Hepatocyte (in vitro differentiated cells): ENCODE measurements around the gene PLEKHA7. TPM values are rescaled to one million over a fixed set of nuclear protein-coding genes. Genes with fewer than 3 reads are reported as not detected.

Experiments
- DNase-seq: peaks from one replicate; pipeline ENCODE4 v3.0.0-alpha.2; 2016; ENCODE audit warnings: low spot score
- H2AFZ ChIP-seq: fragments of 200-600 bp; sonication (generic); 2 replicates; pipeline ENCODE4 v1.6.0; 2016; ENCODE audit warnings: antibody characterized with exemption, mild to moderate bottlenecking
- H3K27ac ChIP-seq: fragments of 200-600 bp; sonication (generic); 2 replicates; pipeline ENCODE4 v1.5.1; 2016; ENCODE audit warnings: mild to moderate bottlenecking
- H3K27me3 ChIP-seq: fragments of 200-600 bp; sonication (generic); 2 replicates; pipeline ENCODE4 v1.6.1; 2016
- H3K36me3 ChIP-seq: fragments of 200-600 bp; sonication (generic); replicated peaks from 2 replicates; pipeline ENCODE4 v1.5.1; 2016; ENCODE audit warnings: low read depth; ENCODE audit not compliant: insufficient read depth
- H3K4me1 ChIP-seq: fragments of 200-600 bp; sonication (generic); 2 replicates; pipeline ENCODE4 v1.5.1; 2016; ENCODE audit warnings: mild to moderate bottlenecking, moderate library complexity; ENCODE audit not compliant: insufficient read depth
- H3K4me2 ChIP-seq: fragments of 200-600 bp; sonication (generic); 2 replicates; pipeline ENCODE4 v1.6.0; 2016
- H3K4me3 ChIP-seq: fragments of 200-600 bp; sonication (generic); 2 replicates; pipeline ENCODE4 v1.5.1; 2016; ENCODE audit warnings: mild to moderate bottlenecking
- H3K79me2 ChIP-seq: fragments of 200-600 bp; sonication (generic); 2 replicates; pipeline ENCODE4 v1.6.0; 2017; ENCODE audit warnings: mild to moderate bottlenecking
- H3K9me2 ChIP-seq: fragments of 200-600 bp; sonication (generic); replicated peaks from 2 replicates; pipeline ENCODE4 v1.6.0; 2017; ENCODE audit warnings: mild to moderate bottlenecking; ENCODE audit not compliant: insufficient read depth
- H3K9me3 ChIP-seq: fragments of 200-600 bp; sonication (generic); 2 replicates; pipeline ENCODE4 v1.5.1; 2016; ENCODE audit warnings: low read depth, mild to moderate bottlenecking
- H4K20me1 ChIP-seq: fragments of 200-600 bp; sonication (generic); 2 replicates; pipeline ENCODE4 v1.6.0; 2016; ENCODE audit warnings: mild to moderate bottlenecking; ENCODE audit not compliant: insufficient read depth, poor library complexity, severe bottlenecking
- EZH2 ChIP-seq: fragments of 200-600 bp; sonication (generic); IDR thresholded peaks from 2 replicates; pipeline ENCODE4 v1.6.1; 2016; ENCODE audit warnings: antibody characterized with exemption, mild to moderate bottlenecking, borderline replicate concordance
- EZH2phosphoT487 ChIP-seq: fragments of 200-600 bp; sonication (generic); IDR thresholded peaks from one replicate; pipeline ENCODE4 v1.6.1; 2018; ENCODE audit warnings: antibody characterized with exemption, mild to moderate bottlenecking, low read depth, moderate library complexity; ENCODE audit not compliant: unreplicated experiment, severe bottlenecking
- WGBS: methylation state at CpG from one replicate; pipeline ENCODE4 v1.1.6; 2016; ENCODE audit warnings: low lambda C conversion rate; ENCODE audit errors: missing lambda C conversion rate; 5-methylcytosine and 5-hydroxymethylcytosine counted together
- polyA plus RNA-seq: library from polyadenylated mRNA; unstranded; fragments of >200 nt; fragmentation: Nextera tagmentation; extraction: Ambion mirVana; gene quantifications from 2 replicates; pipeline ENCODE4 v1.2.1, GENCODE V29; 2016
- total RNA-seq: library from RNA; depleted of rRNA; stranded (reverse); fragments of >200 nt; gene quantifications from 2 replicates; pipeline ENCODE4 v1.2.3, GENCODE V29; 2014
- TF ChIP-seq, protein P1 (sequence below): fragments of 200-600 bp; sonication (generic); IDR thresholded peaks from 2 replicates; pipeline ENCODE4 v1.5.1; 2016; ENCODE audit warnings: antibody characterized with exemption, mild to moderate bottlenecking; ENCODE audit not compliant: poor library complexity

The PLEKHA7 gene
- total and polyA plus RNA-seq, 2 experiments from 2014 or later: 16.7 to 35.6 TPM

GRCh38 chr11:16854979-16855378 is 159.2 kb downstream of the PLEKHA7 start:
- no peak overlapping the region for H3K4me3 ChIP-seq
- TF ChIP-seq, protein P1, sequence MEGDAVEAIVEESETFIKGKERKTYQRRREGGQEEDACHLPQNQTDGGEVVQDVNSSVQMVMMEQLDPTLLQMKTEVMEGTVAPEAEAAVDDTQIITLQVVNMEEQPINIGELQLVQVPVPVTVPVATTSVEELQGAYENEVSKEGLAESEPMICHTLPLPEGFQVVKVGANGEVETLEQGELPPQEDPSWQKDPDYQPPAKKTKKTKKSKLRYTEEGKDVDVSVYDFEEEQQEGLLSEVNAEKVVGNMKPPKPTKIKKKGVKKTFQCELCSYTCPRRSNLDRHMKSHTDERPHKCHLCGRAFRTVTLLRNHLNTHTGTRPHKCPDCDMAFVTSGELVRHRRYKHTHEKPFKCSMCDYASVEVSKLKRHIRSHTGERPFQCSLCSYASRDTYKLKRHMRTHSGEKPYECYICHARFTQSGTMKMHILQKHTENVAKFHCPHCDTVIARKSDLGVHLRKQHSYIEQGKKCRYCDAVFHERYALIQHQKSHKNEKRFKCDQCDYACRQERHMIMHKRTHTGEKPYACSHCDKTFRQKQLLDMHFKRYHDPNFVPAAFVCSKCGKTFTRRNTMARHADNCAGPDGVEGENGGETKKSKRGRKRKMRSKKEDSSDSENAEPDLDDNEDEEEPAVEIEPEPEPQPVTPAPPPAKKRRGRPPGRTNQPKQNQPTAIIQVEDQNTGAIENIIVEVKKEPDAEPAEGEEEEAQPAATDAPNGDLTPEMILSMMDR: no peak
- no peak for TF ChIP-seq EZH2
- TF ChIP-seq EZH2phosphoT487: no peak
- 93% methylated on average over 4 of the region's 4 CpGs for WGBS
- H3K4me1 ChIP-seq: no peaks in the 10 kb centered on the region
- H3K36me3 ChIP-seq: no peaks in the 10 kb centered on the region
- H3K79me2 ChIP-seq: peaks cover 10% of the 10 kb centered on the region
- H4K20me1 ChIP-seq: no peaks in the 10 kb centered on the region
- H3K4me2 ChIP-seq: no peak overlapping the region
- H3K9me3 ChIP-seq: no peaks in the 10 kb centered on the region
- no peaks in the 10 kb centered on the region for H3K27me3 ChIP-seq
- no peak overlapping the region for H2AFZ ChIP-seq
- no peaks in the 10 kb centered on the region for H3K9me2 ChIP-seq
- DNase-seq: no peak
- H3K27ac ChIP-seq: no peak overlapping the region

DNA sequence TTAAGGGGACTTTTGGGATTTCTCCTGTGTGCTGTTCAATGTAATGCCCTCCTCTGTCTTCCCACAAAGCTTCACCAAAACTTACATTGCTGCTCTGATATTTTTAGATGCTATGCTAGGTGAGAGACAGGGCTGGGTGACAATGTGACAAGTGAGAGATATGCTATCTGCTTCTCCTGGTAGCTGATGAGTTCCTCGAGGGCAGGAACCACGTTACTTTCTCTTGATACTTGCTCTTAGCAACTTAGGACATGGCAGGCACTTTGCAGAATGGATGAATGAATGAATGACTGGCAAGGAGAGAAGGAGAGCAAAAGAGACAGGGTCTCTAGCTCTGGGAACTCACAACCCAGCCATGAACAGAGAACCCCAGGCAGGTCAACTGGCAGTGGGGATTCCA is 160.4 kb downstream of the PLEKHA7 start:
- Histone ChIP-seq H3K4me1 (no peaks in the 10 kb centered on the region), H3K9me3 (no peaks in the 10 kb centered on the region), H3K27me3 (no peaks in the 10 kb centered on the region), H3K4me3 (no peak overlapping the region), H4K20me1 (no peaks in the 10 kb centered on the region), H3K27ac (no peak overlapping the region), H3K9me2 (no peaks in the 10 kb centered on the region), H3K4me2 (no peak overlapping the region), H2AFZ (no peak overlapping the region), H3K36me3 (no peaks in the 10 kb centered on the region), H3K79me2 (peaks cover 6% of the 10 kb centered on the region)
- 73% methylated on average over 2 of the region's 2 CpGs for WGBS
- TF ChIP-seq EZH2phosphoT487: no peak
- TF ChIP-seq, protein P1: no peak
- TF ChIP-seq EZH2: no peak
- DNase-seq: no peak

DNA sequence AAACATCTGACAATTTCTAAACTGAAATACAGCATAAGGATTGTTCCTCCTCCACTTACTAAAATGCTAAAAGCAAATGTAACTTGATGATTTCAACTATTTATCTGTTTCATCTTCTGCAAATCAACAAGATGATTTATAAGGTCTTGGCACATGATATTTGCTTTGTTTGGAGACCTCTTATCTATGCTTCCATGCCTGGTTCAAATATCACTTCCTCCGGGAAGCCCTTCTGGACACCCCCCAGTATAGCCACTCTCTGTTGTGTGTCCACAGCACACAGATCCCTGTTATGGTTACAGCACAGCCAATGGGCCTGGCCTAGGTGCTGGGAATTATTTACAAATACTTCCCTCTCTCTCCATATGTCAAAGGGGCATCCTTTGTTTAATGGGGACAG is 160.9 kb downstream of the PLEKHA7 start:
- H3K79me2 ChIP-seq: peaks cover 3% of the 10 kb centered on the region
- no peak for TF ChIP-seq EZH2phosphoT487
- no peak for TF ChIP-seq EZH2
- TF ChIP-seq, protein P1: no peak
- no peaks in the 10 kb centered on the region for H3K27me3 ChIP-seq
- no peaks in the 10 kb centered on the region for H3K36me3 ChIP-seq
- H3K9me3 ChIP-seq: no peaks in the 10 kb centered on the region
- H2AFZ ChIP-seq: no peak overlapping the region
- no peaks in the 10 kb centered on the region for H3K9me2 ChIP-seq
- no peak overlapping the region for H3K27ac ChIP-seq
- H3K4me1 ChIP-seq: no peaks in the 10 kb centered on the region
- DNase-seq: no peak
- no peak overlapping the region for H3K4me2 ChIP-seq
- no peaks in the 10 kb centered on the region for H4K20me1 ChIP-seq
- H3K4me3 ChIP-seq: no peak overlapping the region
- WGBS: 31% methylated on average over 1 of the region's 1 CpG

DNA sequence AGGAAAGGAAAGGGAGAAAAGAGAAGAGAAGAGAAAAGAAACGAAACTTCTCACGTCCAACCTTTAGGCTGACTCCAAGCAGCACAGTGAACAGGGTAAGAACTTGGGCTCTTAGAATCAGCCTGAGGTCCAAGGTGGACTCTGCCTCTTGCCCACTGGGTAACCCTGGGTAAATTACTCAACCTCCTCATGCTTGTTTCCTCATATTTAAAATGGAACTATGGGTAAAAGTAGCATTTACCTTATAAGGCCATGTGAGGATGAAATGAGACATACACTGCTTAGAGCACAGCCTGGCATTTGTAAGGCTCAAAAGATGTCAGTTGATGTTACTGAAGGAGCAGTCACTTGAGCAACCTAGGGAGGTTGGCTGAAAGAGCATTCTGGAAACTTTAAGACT is 167.9 kb downstream of the PLEKHA7 start:
- Histone ChIP-seq H3K36me3 (no peaks in the 10 kb centered on the region), H2AFZ (no peak overlapping the region), H3K27ac (no peak overlapping the region), H3K4me3 (no peak overlapping the region), H4K20me1 (no peaks in the 10 kb centered on the region), H3K27me3 (no peaks in the 10 kb centered on the region), H3K9me3 (no peaks in the 10 kb centered on the region), H3K9me2 (no peaks in the 10 kb centered on the region), H3K4me2 (no peak overlapping the region), H3K79me2 (no peaks in the 10 kb centered on the region), H3K4me1 (no peaks in the 10 kb centered on the region)
- 96% methylated on average over 2 of the region's 2 CpGs for WGBS
- DNase-seq: peak; percentile 13
- TF ChIP-seq EZH2 (no peak), EZH2phosphoT487 (no peak)
- TF ChIP-seq, protein P1: no peak
